Calu3 (cell line): ENCODE results near the gene TCTN3. TPM values are rescaled to one million over a fixed set of nuclear protein-coding genes. Genes with fewer than 3 reads are reported as not detected.
"Not testable (repeated sequence)": the region's sequence is repeated elsewhere in the genome, so short reads cannot be mapped to it uniquely, and the experiment has no call there.

ENCODE experiments used
- BruUV-seq: library from RNA; stranded (reverse); fragments of 400-500 nt; replicated peaks from 2 replicates; lab custom pipeline; 2021; lab: Mats Ljungman, UMichigan
- CTCF ChIA-PET: fragments of 300-600 bp; sonication (Branson Sonifier 250); formaldehyde crosslinking; loops from one replicate; lab custom pipeline; 2022; ENCODE audit warnings: antibody characterized with exemption; lab: Charles Lee
- DNase-seq: peaks from one replicate; pipeline ENCODE4 v3.0.0; 2022
- H3K27ac Mint-ChIP-seq: one replicate; pipeline ENCODE4 v1.8.0; 2022; ENCODE audit warnings: mixed read lengths; ENCODE audit not compliant: unreplicated experiment
- H3K27me3 Mint-ChIP-seq: one replicate; pipeline ENCODE4 v1.8.0; 2022; ENCODE audit warnings: mixed read lengths; ENCODE audit not compliant: unreplicated experiment
- H3K36me3 Mint-ChIP-seq: one replicate; pipeline ENCODE4 v1.8.0; 2022; ENCODE audit warnings: mild to moderate bottlenecking, moderate library complexity, mixed read lengths; ENCODE audit not compliant: insufficient read depth, unreplicated experiment
- H3K4me1 Mint-ChIP-seq: one replicate; pipeline ENCODE4 v1.8.0; 2022; ENCODE audit warnings: mild to moderate bottlenecking, low read depth, mixed read lengths; ENCODE audit not compliant: unreplicated experiment
- H3K4me3 Mint-ChIP-seq: one replicate; pipeline ENCODE4 v1.8.0; 2022; ENCODE audit warnings: mild to moderate bottlenecking, low read depth, moderate library complexity, mixed read lengths; ENCODE audit not compliant: unreplicated experiment
- H3K9me3 Mint-ChIP-seq: one replicate; pipeline ENCODE4 v1.8.0; 2022; ENCODE audit warnings: low read depth, mixed read lengths; ENCODE audit not compliant: unreplicated experiment
- CTCF ChIP-seq: fragments of 200-600 bp; IDR thresholded peaks from one replicate; pipeline ENCODE4 v1.8.0; 2022; ENCODE audit warnings: antibody characterized with exemption; ENCODE audit not compliant: unreplicated experiment
- intact Hi-C: fragments of 100-400 bp; cut with micrococcal nuclease; formaldehyde crosslinking; loops from one replicate; pipeline ENCODE4 v1.10.0; 2022; ENCODE audit not compliant: unreplicated experiment
- total RNA-seq: library from RNA; stranded (reverse); gene quantifications from 2 replicates; pipeline ENCODE4 v1.2.3, GENCODE V29; 2022

The TCTN3 gene
- total RNA-seq, 1 experiment from 2014 or later = 23.5 TPM

- no peak for TF ChIP-seq CTCF
- Mint-ChIP-seq H3K27ac (no peak overlapping the region), H3K27me3 (no peaks in the 10 kb centered on the region), H3K9me3 (peaks cover 4% of the 10 kb centered on the region), H3K36me3 (no peaks in the 10 kb centered on the region), H3K4me3 (no peak overlapping the region), H3K4me1 (no peaks in the 10 kb centered on the region)
- CTCF ChIA-PET = no interaction called here
- DNase-seq = no peak
- no TSS peak for BruUV-seq
- intact Hi-C loops = no loop called here
Measured at GRCh38 chr10:95729323-95730055, 35.8 kb upstream of the TCTN3 start.

- no TSS peak for BruUV-seq
- Mint-ChIP-seq H3K27ac (no peak overlapping the region), H3K4me3 (no peak overlapping the region), H3K36me3 (no peaks in the 10 kb centered on the region), H3K4me1 (no peaks in the 10 kb centered on the region), H3K9me3 (peaks cover 4% of the 10 kb centered on the region), H3K27me3 (no peaks in the 10 kb centered on the region)
- CTCF ChIA-PET = interaction anchor here (1.0 kb wide), 1 partner anchor 35 kb away, joined by 6 read pairs; the partner anchor contains the start of gene TCTN3
- no peak for DNase-seq
- intact Hi-C loops = no loop called here
- TF ChIP-seq CTCF = no peak
Measured at GRCh38 chr10:95728526-95728925, 34.8 kb upstream of the TCTN3 start.

GRCh38 chr10:95722496-95722895 is 28.8 kb upstream of the TCTN3 start:
- BruUV-seq, H3K27me3 Mint-ChIP-seq, H3K27ac Mint-ChIP-seq, DNase-seq, intact Hi-C loops, H3K36me3 Mint-ChIP-seq, CTCF ChIA-PET, H3K4me3 Mint-ChIP-seq, H3K9me3 Mint-ChIP-seq: not testable (repeated sequence)
- peaks cover 13% of the 10 kb centered on the region for H3K4me1 Mint-ChIP-seq

- H3K4me3 Mint-ChIP-seq, intact Hi-C loops, H3K36me3 Mint-ChIP-seq, H3K27me3 Mint-ChIP-seq, H3K9me3 Mint-ChIP-seq, BruUV-seq, CTCF ChIA-PET: not testable (repeated sequence)
- H3K27ac Mint-ChIP-seq = peak overlapping the region; percentile 27
- peaks cover 13% of the 10 kb centered on the region for H3K4me1 Mint-ChIP-seq
- DNase-seq = peak; percentile 43
Measured at GRCh38 chr10:95720745-95721144, 27.0 kb upstream of the TCTN3 start.

GRCh38 chr10:95716866-95717265 is 23.1 kb upstream of the TCTN3 start:
- intact Hi-C loops = no loop called here
- no peak for DNase-seq
- peaks cover 13% of the 10 kb centered on the region for H3K4me1 Mint-ChIP-seq
- no peaks in the 10 kb centered on the region for H3K9me3 Mint-ChIP-seq
- H3K4me3 Mint-ChIP-seq = no peak overlapping the region
- CTCF ChIA-PET = no interaction called here
- H3K27me3 Mint-ChIP-seq = no peaks in the 10 kb centered on the region
- no TSS peak for BruUV-seq
- H3K36me3 Mint-ChIP-seq = no peaks in the 10 kb centered on the region
- H3K27ac Mint-ChIP-seq = no peak overlapping the region
- no peak for TF ChIP-seq CTCF
